Measurements from ENCODE around the gene RGCC. TPM values are rescaled to one million over a fixed set of nuclear protein-coding genes. Genes with fewer than 3 reads are reported as not detected.

Gene RGCC
- total RNA-seq, 2 donors from 2014 or later: 5.4 TPM

- Mint-ChIP-seq H3K36me3 (ENCODE audit: low read depth) (no peaks in the 10 kb centered on the region), H3K27ac (no peak overlapping the region), H3K4me3 (no peak overlapping the region), H3K27me3 (ENCODE audit: insufficient read depth) (peaks cover 24% of the 10 kb centered on the region), H3K9me3 (peaks cover 7% of the 10 kb centered on the region), H3K4me1 (peaks cover 24% of the 10 kb centered on the region)
- Histone ChIP-seq H3K27ac (ENCODE audit: low read depth, low read length) (no peak overlapping the region), H3K9ac (ENCODE audit: extremely low read depth, low read length, poor library complexity, severe bottlenecking) (no peak overlapping the region), H3K9me3 (ENCODE audit: control insufficient read depth, low read length) (no peaks in the 10 kb centered on the region), H3K4me1 (ENCODE audit: control insufficient read depth, insufficient read depth, low read length) (no peaks in the 10 kb centered on the region), H3K36me3 (ENCODE audit: control insufficient read depth, insufficient read depth, low read length) (no peaks in the 10 kb centered on the region), H3K4me3 (ENCODE audit: low read length) (no peak overlapping the region), H3K27me3 (ENCODE audit: control insufficient read depth, insufficient read depth, low read length, poor library complexity, severe bottlenecking) (no peaks in the 10 kb centered on the region)
- WGBS, 2 experiments (ENCODE audit: insufficient coverage in 1 of 2, insufficient read length in 1 of 2): 94 to 95% methylated on average over 7 of the region's 7 CpGs
- DNase-seq: no peak
- no peak for TF ChIP-seq CTCF (conservative IDR thresholded peaks at IDR 0.05)
Observed at GRCh38 chr13:41520016-41520659, 62.8 kb downstream of the RGCC start.

Other genes starting within 250 kb of the RGCC start
- gene MTRF1, start 194.0 kb upstream of the RGCC start, total RNA-seq: 10 to 100 TPM; 15.0 to 15.4 TPM
- 10 to 100 TPM; 29.3 to 30.9 TPM for gene NAA16, start 146.3 kb upstream of the RGCC start, total RNA-seq

Data from endodermal cell (in vitro differentiated cells).